ENCODE results near the gene TBKBP1. TPM values are rescaled to one million over a fixed set of nuclear protein-coding genes. Genes with fewer than 3 reads are reported as not detected.
"Not testable (repeated sequence)": the region's sequence is repeated elsewhere in the genome, so short reads cannot be mapped to it uniquely, and the experiment has no call there.

TBKBP1 gene
- total and polyA plus RNA-seq, 2 donors: 1.8 to 9.5 TPM

DNA sequence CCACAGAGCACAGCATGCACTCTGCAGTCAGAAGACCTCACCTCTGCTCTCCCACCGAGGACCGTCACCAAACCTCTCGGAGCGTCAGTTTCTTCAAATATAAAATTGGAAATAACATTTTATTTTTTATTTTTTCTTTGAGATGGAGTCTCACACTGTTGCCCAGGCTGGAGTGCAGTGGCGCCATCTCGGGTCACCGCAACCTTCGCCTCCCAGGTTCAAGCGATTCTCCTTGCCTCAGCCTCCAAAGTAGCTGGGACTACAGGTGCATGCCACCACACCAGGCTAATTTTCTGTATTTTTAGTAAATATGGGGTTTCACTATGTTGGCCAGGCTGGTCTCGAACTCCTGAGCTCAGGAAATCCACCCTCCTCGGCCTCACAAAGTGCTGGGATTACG, 46.0 kb downstream of the TBKBP1 start:
- peaks cover 5 to 38% of the 10 kb centered on the region in 2 donors for H3K27me3 ChIP-seq (ENCODE audit: control insufficient read depth in 2 of 2, insufficient read depth in 1 of 2, low read length in 1 of 2)

DNA sequence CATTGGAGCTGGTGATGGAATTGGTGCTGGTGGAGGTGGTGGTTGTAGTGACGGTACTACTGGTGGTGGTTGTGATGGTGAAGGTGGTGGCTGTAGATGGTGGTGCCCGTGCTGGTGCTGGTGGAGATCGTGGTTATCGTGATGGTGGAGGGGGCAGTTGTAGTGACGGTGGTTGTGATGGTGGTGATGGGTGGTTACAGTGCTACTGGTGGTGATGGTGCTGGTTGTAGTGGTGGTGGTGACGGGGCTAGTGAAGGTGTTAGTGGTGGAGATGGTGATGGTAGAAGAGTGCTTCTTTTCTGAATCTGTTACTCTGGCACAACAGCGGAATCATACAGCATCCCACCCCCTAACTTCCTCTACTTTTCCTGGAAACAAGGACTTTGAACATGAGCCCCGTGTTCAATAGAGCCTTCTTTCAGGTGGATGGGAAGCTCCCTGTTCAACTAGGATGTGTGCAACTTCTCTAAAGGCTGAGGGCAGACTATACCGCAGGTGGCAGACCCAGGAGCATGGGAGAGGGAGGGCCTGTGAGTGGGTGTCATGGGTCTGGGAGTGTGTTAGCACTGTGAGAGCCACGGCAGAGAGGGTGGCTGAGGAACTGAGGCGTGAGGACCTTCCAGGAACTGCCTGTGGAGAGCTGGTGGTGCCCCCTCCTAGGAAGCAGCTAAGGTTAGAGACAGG, 47.3 kb downstream of the TBKBP1 start:
- DNase-seq (ENCODE audit: low read depth in 6 of 9, low spot score in 9 of 9): no peak
- Histone ChIP-seq H3K4me1 (ENCODE audit: control insufficient read depth in 2 of 2, insufficient read depth in 2 of 2, low read length in 2 of 2) (peaks cover 0 to 4% of the 10 kb centered on the region in 2 donors), H3K9me3 (ENCODE audit: control insufficient read depth in 2 of 2, insufficient read depth in 1 of 2, low read length in 1 of 2) (no peaks in the 10 kb centered on the region), H3K4me3 (ENCODE audit: low read length in 2 of 2) (no peak overlapping the region), H3K27ac (ENCODE audit: low read depth in 1 of 2, low read length in 1 of 2) (no peak overlapping the region), H3K27me3 (ENCODE audit: control insufficient read depth in 2 of 2, insufficient read depth in 1 of 2, low read length in 1 of 2) (peaks cover 3 to 35% of the 10 kb centered on the region in 2 donors), H3K36me3 (ENCODE audit: control insufficient read depth in 2 of 2, insufficient read depth in 2 of 2, low read length in 1 of 2) (no peaks in the 10 kb centered on the region)
- WGBS: 84% methylated on average over 11 of the region's 11 CpGs

More for the DNA sequence above, 46.0 kb downstream of the TBKBP1 start:
- not testable (repeated sequence) for DNase-seq (ENCODE audit: low read depth in 6 of 9, low spot score in 9 of 9); H3K9me3 ChIP-seq (ENCODE audit: control insufficient read depth in 2 of 2, insufficient read depth in 1 of 2, low read length in 1 of 2); H3K4me3 ChIP-seq (ENCODE audit: low read length in 2 of 2); H3K4me1 ChIP-seq (ENCODE audit: control insufficient read depth in 2 of 2, insufficient read depth in 2 of 2, low read length in 2 of 2); H3K36me3 ChIP-seq (ENCODE audit: control insufficient read depth in 2 of 2, insufficient read depth in 2 of 2, low read length in 1 of 2); H3K27ac ChIP-seq (ENCODE audit: low read depth in 1 of 2, low read length in 1 of 2)
- WGBS: 88% methylated on average over 12 of the region's 12 CpGs

DNA sequence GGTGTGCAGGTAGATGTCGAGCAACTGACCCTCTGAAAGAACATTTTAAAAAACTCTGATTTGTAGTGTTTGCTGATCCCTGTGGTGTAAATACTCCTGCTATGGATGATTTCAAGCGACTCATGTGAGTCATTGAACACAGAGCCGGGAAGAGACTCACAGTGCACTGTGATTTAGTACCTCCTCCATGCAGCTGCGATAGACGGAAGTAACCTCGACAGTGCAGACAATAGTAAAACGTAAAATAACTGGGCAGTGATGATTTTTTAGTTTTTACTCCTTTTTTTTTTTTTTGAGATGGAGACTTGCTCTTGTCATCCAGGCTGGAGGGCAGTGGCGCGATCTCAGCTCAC, 47.8 kb downstream of the TBKBP1 start:
- 94% methylated on average over 9 of the region's 9 CpGs for WGBS
- Histone ChIP-seq H3K27ac (ENCODE audit: low read depth in 1 of 2, low read length in 1 of 2) (no peak overlapping the region), H3K9me3 (ENCODE audit: control insufficient read depth in 2 of 2, insufficient read depth in 1 of 2, low read length in 1 of 2) (no peaks in the 10 kb centered on the region), H3K4me1 (ENCODE audit: control insufficient read depth in 2 of 2, insufficient read depth in 2 of 2, low read length in 2 of 2) (peaks cover 0 to 4% of the 10 kb centered on the region in 2 donors), H3K27me3 (ENCODE audit: control insufficient read depth in 2 of 2, insufficient read depth in 1 of 2, low read length in 1 of 2) (peaks cover 3 to 30% of the 10 kb centered on the region in 2 donors), H3K4me3 (ENCODE audit: low read length in 2 of 2) (no peak overlapping the region), H3K36me3 (ENCODE audit: control insufficient read depth in 2 of 2, insufficient read depth in 2 of 2, low read length in 1 of 2) (no peaks in the 10 kb centered on the region)
- DNase-seq (ENCODE audit: low read depth in 6 of 9, low spot score in 9 of 9): no peak

DNA sequence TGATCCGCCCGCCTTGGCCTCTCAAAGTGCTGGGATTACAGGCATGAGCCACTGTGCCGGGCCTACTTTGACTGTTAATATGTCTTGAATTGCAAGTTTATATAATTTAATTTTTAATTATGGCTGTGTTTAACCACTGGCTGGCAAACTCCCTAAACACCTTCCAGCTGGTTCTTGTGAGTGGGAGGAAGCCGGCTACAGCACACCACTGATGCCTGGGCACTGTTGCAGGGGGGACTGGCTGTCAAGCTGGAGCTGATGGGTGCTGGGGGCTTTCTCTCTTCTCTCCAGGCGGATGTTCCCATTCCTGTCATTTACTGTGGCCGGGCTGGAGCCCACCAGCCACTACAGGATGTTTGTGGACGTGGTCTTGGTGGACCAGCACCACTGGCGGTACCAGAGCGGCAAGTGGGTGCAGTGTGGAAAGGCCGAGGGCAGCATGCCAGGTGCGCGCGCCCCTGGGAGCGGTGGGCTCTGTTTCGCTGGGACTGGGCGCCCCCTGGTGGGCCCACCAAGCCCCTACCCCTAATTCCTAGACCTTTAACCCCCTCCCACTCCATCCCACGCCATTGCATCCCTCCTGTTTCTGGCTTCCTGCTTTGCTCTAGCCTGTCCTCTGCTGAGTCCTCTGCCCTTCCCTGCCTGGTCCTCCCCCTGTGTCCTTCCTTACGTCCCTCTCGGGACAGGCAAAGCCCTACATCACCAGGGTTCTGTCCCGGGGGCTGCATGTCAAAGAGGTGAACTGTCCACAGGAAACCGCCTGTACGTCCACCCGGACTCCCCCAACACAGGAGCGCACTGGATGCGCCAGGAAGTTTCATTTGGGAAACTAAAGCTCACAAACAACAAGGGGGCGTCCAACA, 48.6 kb downstream of the TBKBP1 start:
- DNase-seq (ENCODE audit: low read depth in 6 of 9, low spot score in 9 of 9): peak in 4 of 9 donors; percentile 52 to 64 (median 60)
- no peak overlapping the region for H3K4me3 ChIP-seq (ENCODE audit: low read length in 2 of 2)
- peaks cover 0 to 4% of the 10 kb centered on the region in 2 donors for H3K4me1 ChIP-seq (ENCODE audit: control insufficient read depth in 2 of 2, insufficient read depth in 2 of 2, low read length in 2 of 2)
- 44% methylated on average over 26 of the region's 26 CpGs for WGBS
- no peaks in the 10 kb centered on the region for H3K36me3 ChIP-seq (ENCODE audit: control insufficient read depth in 2 of 2, insufficient read depth in 2 of 2, low read length in 1 of 2)
- no peaks in the 10 kb centered on the region for H3K9me3 ChIP-seq (ENCODE audit: control insufficient read depth in 2 of 2, insufficient read depth in 1 of 2, low read length in 1 of 2)
- H3K27ac ChIP-seq (ENCODE audit: low read depth in 1 of 2, low read length in 1 of 2): no peak overlapping the region
- peaks cover 3 to 30% of the 10 kb centered on the region in 2 donors for H3K27me3 ChIP-seq (ENCODE audit: control insufficient read depth in 2 of 2, insufficient read depth in 1 of 2, low read length in 1 of 2)

DNA sequence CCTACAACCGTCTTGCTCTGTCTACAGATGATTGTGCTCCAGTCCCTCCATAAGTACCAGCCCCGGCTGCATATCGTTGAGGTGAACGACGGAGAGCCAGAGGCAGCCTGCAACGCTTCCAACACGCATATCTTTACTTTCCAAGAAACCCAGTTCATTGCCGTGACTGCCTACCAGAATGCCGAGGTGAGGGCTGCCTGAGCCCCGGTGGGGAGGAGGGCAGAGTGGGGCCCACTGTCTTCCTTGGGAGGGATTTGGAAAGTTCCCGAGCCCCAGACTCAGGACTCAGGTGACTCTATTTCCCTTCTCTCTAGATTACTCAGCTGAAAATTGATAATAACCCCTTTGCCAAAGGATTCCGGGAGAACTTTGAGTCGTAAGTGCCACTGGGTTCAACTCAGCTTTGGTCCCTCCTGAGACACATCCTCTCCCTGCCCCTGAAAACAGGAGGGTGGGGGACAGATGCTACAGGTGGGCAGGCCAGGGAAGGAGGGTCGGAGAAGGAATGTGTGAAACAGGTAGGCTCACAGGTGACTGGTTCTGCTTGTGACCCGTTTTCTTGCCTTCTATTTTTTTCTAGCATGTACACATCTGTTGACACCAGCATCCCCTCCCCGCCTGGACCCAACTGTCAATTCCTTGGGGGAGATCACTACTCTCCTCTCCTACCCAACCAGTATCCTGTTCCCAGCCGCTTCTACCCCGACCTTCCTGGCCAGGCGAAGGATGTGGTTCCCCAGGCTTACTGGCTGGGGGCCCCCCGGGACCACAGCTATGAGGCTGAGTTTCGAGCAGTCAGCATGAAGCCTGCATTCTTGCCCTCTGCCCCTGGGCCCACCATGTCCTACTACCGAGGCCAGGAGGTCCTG, 50.4 kb downstream of the TBKBP1 start:
- H3K27ac ChIP-seq (ENCODE audit: low read depth in 1 of 2, low read length in 1 of 2): no peak overlapping the region
- WGBS: 60% methylated on average over 22 of the region's 22 CpGs
- H3K36me3 ChIP-seq (ENCODE audit: control insufficient read depth in 2 of 2, insufficient read depth in 2 of 2, low read length in 1 of 2): no peaks in the 10 kb centered on the region
- peaks cover 3 to 30% of the 10 kb centered on the region in 2 donors for H3K27me3 ChIP-seq (ENCODE audit: control insufficient read depth in 2 of 2, insufficient read depth in 1 of 2, low read length in 1 of 2)
- H3K9me3 ChIP-seq (ENCODE audit: control insufficient read depth in 2 of 2, insufficient read depth in 1 of 2, low read length in 1 of 2): no peaks in the 10 kb centered on the region
- H3K4me3 ChIP-seq (ENCODE audit: low read length in 2 of 2): no peak overlapping the region
- no peak for DNase-seq (ENCODE audit: low read depth in 6 of 9, low spot score in 9 of 9)
- H3K4me1 ChIP-seq (ENCODE audit: control insufficient read depth in 2 of 2, insufficient read depth in 2 of 2, low read length in 2 of 2): peaks cover 0 to 4% of the 10 kb centered on the region in 2 donors

DNA sequence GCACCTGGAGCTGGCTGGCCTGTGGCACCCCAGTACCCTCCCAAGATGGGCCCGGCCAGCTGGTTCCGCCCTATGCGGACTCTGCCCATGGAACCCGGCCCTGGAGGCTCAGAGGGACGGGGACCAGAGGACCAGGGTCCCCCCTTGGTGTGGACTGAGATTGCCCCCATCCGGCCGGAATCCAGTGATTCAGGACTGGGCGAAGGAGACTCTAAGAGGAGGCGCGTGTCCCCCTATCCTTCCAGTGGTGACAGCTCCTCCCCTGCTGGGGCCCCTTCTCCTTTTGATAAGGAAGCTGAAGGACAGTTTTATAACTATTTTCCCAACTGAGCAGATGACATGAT, 51.0 kb downstream of the TBKBP1 start:
- no peak for DNase-seq (ENCODE audit: low read depth in 6 of 9, low spot score in 9 of 9)
- H3K27ac ChIP-seq (ENCODE audit: low read depth in 1 of 2, low read length in 1 of 2): no peak overlapping the region
- peaks cover 3 to 30% of the 10 kb centered on the region in 2 donors for H3K27me3 ChIP-seq (ENCODE audit: control insufficient read depth in 2 of 2, insufficient read depth in 1 of 2, low read length in 1 of 2)

DNA sequence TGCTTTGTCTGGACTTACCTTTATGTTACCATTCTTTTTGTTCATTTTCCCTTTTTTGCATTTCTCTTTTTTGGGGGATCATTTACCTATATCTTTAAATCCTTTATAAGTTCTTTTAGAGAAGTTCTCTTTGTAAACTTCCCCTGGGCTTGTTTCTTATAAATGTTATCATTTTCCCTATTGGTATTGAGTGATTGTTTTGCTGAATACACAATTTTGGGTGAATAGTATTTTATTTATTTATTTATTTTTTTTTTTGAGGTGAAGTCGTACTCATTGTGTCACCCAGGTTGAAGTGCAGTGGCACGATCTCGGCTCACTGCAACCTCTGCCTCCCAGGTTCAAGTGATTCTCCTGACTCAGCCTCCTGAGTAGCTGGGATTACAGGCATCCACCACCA, 57.5 kb downstream of the TBKBP1 start:
- H3K4me1 ChIP-seq (ENCODE audit: control insufficient read depth in 2 of 2, insufficient read depth in 2 of 2, low read length in 2 of 2): no peaks in the 10 kb centered on the region
- H3K4me3 ChIP-seq (ENCODE audit: low read length in 2 of 2): no peak overlapping the region
- 95% methylated on average over 3 of the region's 3 CpGs for WGBS
- H3K27ac ChIP-seq (ENCODE audit: low read depth in 1 of 2, low read length in 1 of 2): no peak overlapping the region
- peaks cover 0 to 11% of the 10 kb centered on the region in 2 donors for H3K9me3 ChIP-seq (ENCODE audit: control insufficient read depth in 2 of 2, insufficient read depth in 1 of 2, low read length in 1 of 2)
- no peaks in the 10 kb centered on the region for H3K27me3 ChIP-seq (ENCODE audit: control insufficient read depth in 2 of 2, insufficient read depth in 1 of 2, low read length in 1 of 2)
- H3K36me3 ChIP-seq (ENCODE audit: control insufficient read depth in 2 of 2, insufficient read depth in 2 of 2, low read length in 1 of 2): no peaks in the 10 kb centered on the region
- no peak for DNase-seq (ENCODE audit: low read depth in 6 of 9, low spot score in 9 of 9)

More for the DNA sequence above, 51.0 kb downstream of the TBKBP1 start:
- H3K4me1 ChIP-seq (ENCODE audit: control insufficient read depth in 2 of 2, insufficient read depth in 2 of 2, low read length in 2 of 2): peaks cover 0 to 4% of the 10 kb centered on the region in 2 donors
- 84% methylated on average over 10 of the region's 10 CpGs for WGBS
- H3K4me3 ChIP-seq (ENCODE audit: low read length in 2 of 2): no peak overlapping the region
- H3K36me3 ChIP-seq (ENCODE audit: control insufficient read depth in 2 of 2, insufficient read depth in 2 of 2, low read length in 1 of 2): no peaks in the 10 kb centered on the region
- no peaks in the 10 kb centered on the region for H3K9me3 ChIP-seq (ENCODE audit: control insufficient read depth in 2 of 2, insufficient read depth in 1 of 2, low read length in 1 of 2)

DNA sequence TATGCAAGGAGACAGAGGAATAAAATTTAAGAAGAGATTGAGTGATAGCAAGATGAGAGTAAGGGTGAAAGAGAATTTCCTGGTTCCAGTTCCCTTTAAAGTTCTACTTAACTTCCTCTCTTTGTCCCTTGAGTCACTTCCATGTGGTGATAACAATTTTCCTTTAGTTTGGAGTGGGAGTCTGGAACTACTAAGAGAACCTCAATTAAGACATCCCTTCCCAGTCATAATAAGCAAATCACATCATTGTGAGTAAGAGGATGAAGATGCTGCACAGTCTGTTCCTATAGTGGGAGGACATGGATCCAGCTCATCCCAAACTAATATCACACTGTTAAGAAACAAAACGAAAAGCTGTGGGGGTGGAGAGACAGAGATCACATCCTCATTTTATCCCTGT, 63.4 kb downstream of the TBKBP1 start:
- H3K36me3 ChIP-seq (ENCODE audit: control insufficient read depth in 2 of 2, insufficient read depth in 2 of 2, low read length in 1 of 2): no peaks in the 10 kb centered on the region
- H3K4me3 ChIP-seq (ENCODE audit: low read length in 2 of 2): no peak overlapping the region
- H3K27me3 ChIP-seq (ENCODE audit: control insufficient read depth in 2 of 2, insufficient read depth in 1 of 2, low read length in 1 of 2): no peaks in the 10 kb centered on the region
- no peak overlapping the region for H3K27ac ChIP-seq (ENCODE audit: low read depth in 1 of 2, low read length in 1 of 2)
- no peak for DNase-seq (ENCODE audit: low read depth in 6 of 9, low spot score in 9 of 9)
- H3K4me1 ChIP-seq (ENCODE audit: control insufficient read depth in 2 of 2, insufficient read depth in 2 of 2, low read length in 2 of 2): no peaks in the 10 kb centered on the region
- 64% methylated on average over 1 of the region's 1 CpG for WGBS
- H3K9me3 ChIP-seq (ENCODE audit: control insufficient read depth in 2 of 2, insufficient read depth in 1 of 2, low read length in 1 of 2): peaks cover 0 to 11% of the 10 kb centered on the region in 2 donors

All from thymus (tissue), 11 donors.